SK-N-SH (cell line): ENCODE results near the gene TFCP2.

Experiments used
- ELF1 ChIP-seq: IDR thresholded peaks from 2 replicates; pipeline ENCODE4 v1.4.0; 2012
- EZH2phosphoT487 ChIP-seq: fragments of 200-600 bp; sonication (generic); IDR thresholded peaks from 2 replicates; pipeline ENCODE4 v1.6.1; 2017; ENCODE audit warnings: low read depth, mixed run types, mild to moderate bottlenecking, antibody characterized with exemption, moderate library complexity, borderline replicate concordance
- GABPA ChIP-seq: IDR thresholded peaks from 2 replicates; pipeline ENCODE4 v1.4.0; 2012; ENCODE audit warnings: low read depth, mild to moderate bottlenecking
- MXI1 ChIP-seq: IDR thresholded peaks from 2 replicates; pipeline ENCODE4 v1.6.1; 2012; ENCODE audit warnings: mild to moderate bottlenecking, low read depth, low read length, improper control_type of control experiment
- NFIC ChIP-seq: IDR thresholded peaks from 2 replicates; pipeline ENCODE4 v1.4.0; 2012; ENCODE audit warnings: borderline replicate concordance
- POLR2AphosphoS5 ChIP-seq: IDR thresholded peaks from 2 replicates; pipeline ENCODE4 v1.6.1; 2012; ENCODE audit warnings: low read depth, low read length
- RAD21 ChIP-seq: IDR thresholded peaks from 2 replicates; pipeline ENCODE4 v1.6.1; 2012; ENCODE audit warnings: mild to moderate bottlenecking, low read length
- RFX5 ChIP-seq: IDR thresholded peaks from 2 replicates; pipeline ENCODE4 v1.6.1; 2012; ENCODE audit warnings: mild to moderate bottlenecking, improper control_type of control experiment, low read length
- TAF1 ChIP-seq: IDR thresholded peaks from 2 replicates; pipeline ENCODE4 v1.6.1; 2012; ENCODE audit warnings: low read depth, mild to moderate bottlenecking, low read length, moderate library complexity, borderline replicate concordance
- TF ChIP-seq, protein P1 (sequence below): fragments of 200-600 bp; sonication (generic); IDR thresholded peaks from 2 replicates; pipeline ENCODE4 v1.6.1; 2017; ENCODE audit warnings: antibody characterized with exemption, mild to moderate bottlenecking, moderate library complexity
- TF ChIP-seq, protein P2 (sequence below): IDR thresholded peaks from 2 replicates; pipeline ENCODE4 v1.6.1; 2012; ENCODE audit warnings: mild to moderate bottlenecking, low read depth, low read length, moderate library complexity
- TF ChIP-seq, protein P3 (sequence below): fragments of 150-350 bp; IDR thresholded peaks from 2 replicates; pipeline ENCODE4 v1.6.1; 2017; ENCODE audit warnings: antibody characterized with exemption, low read length, low read depth, borderline replicate concordance
- TF ChIP-seq, protein P4 (sequence below): IDR thresholded peaks from 2 replicates; pipeline ENCODE4; 2012
- TF ChIP-seq, protein P5 (sequence below): IDR thresholded peaks from 2 replicates; pipeline ENCODE4 v1.4.0; 2012; ENCODE audit warnings: low read depth, borderline replicate concordance

DNA sequence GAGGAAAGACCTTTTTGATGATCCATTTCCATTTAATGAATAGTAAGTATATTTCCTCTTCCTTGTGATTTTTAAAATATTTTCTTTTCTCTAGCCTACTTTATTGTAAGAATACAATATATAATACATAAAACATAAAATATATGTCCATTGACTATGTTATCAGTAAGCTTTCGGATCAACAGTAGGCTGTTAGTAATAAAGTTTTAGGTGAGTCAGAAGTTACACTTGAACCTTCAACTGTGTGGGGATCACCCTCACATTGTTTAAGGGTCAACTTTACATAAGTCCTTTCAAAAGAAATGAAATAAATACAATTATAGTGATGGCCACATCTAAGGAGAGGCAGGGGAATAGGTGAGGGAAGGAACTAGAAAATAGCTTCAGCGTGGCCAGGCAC is 5.0 kb upstream of the TFCP2 start:
- TF ChIP-seq, protein P1, sequence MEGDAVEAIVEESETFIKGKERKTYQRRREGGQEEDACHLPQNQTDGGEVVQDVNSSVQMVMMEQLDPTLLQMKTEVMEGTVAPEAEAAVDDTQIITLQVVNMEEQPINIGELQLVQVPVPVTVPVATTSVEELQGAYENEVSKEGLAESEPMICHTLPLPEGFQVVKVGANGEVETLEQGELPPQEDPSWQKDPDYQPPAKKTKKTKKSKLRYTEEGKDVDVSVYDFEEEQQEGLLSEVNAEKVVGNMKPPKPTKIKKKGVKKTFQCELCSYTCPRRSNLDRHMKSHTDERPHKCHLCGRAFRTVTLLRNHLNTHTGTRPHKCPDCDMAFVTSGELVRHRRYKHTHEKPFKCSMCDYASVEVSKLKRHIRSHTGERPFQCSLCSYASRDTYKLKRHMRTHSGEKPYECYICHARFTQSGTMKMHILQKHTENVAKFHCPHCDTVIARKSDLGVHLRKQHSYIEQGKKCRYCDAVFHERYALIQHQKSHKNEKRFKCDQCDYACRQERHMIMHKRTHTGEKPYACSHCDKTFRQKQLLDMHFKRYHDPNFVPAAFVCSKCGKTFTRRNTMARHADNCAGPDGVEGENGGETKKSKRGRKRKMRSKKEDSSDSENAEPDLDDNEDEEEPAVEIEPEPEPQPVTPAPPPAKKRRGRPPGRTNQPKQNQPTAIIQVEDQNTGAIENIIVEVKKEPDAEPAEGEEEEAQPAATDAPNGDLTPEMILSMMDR = no peak
- TF ChIP-seq, protein P2, sequence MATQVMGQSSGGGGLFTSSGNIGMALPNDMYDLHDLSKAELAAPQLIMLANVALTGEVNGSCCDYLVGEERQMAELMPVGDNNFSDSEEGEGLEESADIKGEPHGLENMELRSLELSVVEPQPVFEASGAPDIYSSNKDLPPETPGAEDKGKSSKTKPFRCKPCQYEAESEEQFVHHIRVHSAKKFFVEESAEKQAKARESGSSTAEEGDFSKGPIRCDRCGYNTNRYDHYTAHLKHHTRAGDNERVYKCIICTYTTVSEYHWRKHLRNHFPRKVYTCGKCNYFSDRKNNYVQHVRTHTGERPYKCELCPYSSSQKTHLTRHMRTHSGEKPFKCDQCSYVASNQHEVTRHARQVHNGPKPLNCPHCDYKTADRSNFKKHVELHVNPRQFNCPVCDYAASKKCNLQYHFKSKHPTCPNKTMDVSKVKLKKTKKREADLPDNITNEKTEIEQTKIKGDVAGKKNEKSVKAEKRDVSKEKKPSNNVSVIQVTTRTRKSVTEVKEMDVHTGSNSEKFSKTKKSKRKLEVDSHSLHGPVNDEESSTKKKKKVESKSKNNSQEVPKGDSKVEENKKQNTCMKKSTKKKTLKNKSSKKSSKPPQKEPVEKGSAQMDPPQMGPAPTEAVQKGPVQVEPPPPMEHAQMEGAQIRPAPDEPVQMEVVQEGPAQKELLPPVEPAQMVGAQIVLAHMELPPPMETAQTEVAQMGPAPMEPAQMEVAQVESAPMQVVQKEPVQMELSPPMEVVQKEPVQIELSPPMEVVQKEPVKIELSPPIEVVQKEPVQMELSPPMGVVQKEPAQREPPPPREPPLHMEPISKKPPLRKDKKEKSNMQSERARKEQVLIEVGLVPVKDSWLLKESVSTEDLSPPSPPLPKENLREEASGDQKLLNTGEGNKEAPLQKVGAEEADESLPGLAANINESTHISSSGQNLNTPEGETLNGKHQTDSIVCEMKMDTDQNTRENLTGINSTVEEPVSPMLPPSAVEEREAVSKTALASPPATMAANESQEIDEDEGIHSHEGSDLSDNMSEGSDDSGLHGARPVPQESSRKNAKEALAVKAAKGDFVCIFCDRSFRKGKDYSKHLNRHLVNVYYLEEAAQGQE = no peak
- TF ChIP-seq ELF1 (no peak), TAF1 (no peak), POLR2AphosphoS5 (no peak), RFX5 (no peak), MXI1 (no peak), RAD21 (no peak), EZH2phosphoT487 (no peak), GABPA (no peak), NFIC (no peak)
- TF ChIP-seq, protein P3, sequence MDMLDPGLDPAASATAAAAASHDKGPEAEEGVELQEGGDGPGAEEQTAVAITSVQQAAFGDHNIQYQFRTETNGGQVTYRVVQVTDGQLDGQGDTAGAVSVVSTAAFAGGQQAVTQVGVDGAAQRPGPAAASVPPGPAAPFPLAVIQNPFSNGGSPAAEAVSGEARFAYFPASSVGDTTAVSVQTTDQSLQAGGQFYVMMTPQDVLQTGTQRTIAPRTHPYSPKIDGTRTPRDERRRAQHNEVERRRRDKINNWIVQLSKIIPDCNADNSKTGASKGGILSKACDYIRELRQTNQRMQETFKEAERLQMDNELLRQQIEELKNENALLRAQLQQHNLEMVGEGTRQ = no peak
- TF ChIP-seq, protein P4, sequence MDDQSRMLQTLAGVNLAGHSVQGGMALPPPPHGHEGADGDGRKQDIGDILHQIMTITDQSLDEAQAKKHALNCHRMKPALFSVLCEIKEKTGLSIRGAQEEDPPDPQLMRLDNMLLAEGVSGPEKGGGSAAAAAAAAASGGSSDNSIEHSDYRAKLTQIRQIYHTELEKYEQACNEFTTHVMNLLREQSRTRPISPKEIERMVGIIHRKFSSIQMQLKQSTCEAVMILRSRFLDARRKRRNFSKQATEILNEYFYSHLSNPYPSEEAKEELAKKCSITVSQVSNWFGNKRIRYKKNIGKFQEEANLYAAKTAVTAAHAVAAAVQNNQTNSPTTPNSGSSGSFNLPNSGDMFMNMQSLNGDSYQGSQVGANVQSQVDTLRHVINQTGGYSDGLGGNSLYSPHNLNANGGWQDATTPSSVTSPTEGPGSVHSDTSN = no peak
- TF ChIP-seq, protein P5, sequence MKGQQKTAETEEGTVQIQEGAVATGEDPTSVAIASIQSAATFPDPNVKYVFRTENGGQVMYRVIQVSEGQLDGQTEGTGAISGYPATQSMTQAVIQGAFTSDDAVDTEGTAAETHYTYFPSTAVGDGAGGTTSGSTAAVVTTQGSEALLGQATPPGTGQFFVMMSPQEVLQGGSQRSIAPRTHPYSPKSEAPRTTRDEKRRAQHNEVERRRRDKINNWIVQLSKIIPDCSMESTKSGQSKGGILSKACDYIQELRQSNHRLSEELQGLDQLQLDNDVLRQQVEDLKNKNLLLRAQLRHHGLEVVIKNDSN = no peak
